Esophagus squamous epithelium (tissue), 4 donors: Measurements from ENCODE around the gene WFDC5.

Source experiments
- POLR2A ChIP-seq, 4 donors: fragments of 450-650 bp; IDR thresholded peaks; one replicate each; pipeline ENCODE4 v1.6.1; 2017; ENCODE audit warnings: antibody characterized with exemption in 4 of 4, mild to moderate bottlenecking in 4 of 4, moderate library complexity in 3 of 4
- TF ChIP-seq, protein P1 (sequence below), 6 experiments: fragments of 450-650 bp in 4 of 6; fragments of 200-600 bp in 2 of 6; sonication (generic) in 2 of 6; IDR thresholded peaks; one replicate each; pipeline ENCODE4 v1.5.1; 2016 to 2019; ENCODE audit warnings: antibody characterized with exemption in 6 of 6, mild to moderate bottlenecking in 4 of 6, moderate library complexity in 4 of 6

DNA sequence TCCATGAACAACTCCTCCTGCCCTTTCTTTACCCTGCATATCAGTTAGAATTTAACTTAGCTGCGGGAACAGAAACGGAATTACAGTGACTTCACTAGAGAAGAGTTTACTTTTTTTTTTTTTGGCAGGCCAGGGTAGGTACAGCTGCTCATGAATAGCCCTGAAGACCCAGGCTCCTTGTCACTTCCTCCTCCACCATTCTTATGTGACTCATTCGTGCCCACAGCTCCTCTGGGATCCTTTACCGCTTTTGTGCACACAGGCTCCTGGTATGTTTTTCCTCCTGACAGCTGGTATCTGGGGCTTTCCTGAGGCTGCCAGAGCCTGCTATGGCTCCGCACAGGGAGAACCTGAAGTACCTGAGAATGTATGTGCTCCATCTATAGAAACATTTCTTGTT is 10.2 kb downstream of the WFDC5 start:
- TF ChIP-seq, protein P1, sequence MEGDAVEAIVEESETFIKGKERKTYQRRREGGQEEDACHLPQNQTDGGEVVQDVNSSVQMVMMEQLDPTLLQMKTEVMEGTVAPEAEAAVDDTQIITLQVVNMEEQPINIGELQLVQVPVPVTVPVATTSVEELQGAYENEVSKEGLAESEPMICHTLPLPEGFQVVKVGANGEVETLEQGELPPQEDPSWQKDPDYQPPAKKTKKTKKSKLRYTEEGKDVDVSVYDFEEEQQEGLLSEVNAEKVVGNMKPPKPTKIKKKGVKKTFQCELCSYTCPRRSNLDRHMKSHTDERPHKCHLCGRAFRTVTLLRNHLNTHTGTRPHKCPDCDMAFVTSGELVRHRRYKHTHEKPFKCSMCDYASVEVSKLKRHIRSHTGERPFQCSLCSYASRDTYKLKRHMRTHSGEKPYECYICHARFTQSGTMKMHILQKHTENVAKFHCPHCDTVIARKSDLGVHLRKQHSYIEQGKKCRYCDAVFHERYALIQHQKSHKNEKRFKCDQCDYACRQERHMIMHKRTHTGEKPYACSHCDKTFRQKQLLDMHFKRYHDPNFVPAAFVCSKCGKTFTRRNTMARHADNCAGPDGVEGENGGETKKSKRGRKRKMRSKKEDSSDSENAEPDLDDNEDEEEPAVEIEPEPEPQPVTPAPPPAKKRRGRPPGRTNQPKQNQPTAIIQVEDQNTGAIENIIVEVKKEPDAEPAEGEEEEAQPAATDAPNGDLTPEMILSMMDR (IDR thresholded peaks at IDR 0.05), result no peak
- TF ChIP-seq POLR2A (IDR thresholded peaks at IDR 0.05), result no peak
